Central memory CD8-positive, alpha-beta T cell (primary cell): Measurements from ENCODE around the gene TMEM254.
"Not testable (repeated sequence)": the region's sequence is repeated elsewhere in the genome, so short reads cannot be mapped to it uniquely, and the experiment has no call there.

ENCODE experiments used
- ATAC-seq: fragments of 150-1000 bp; cut with Tn5 transposase; replicated peaks from 2 replicates; pipeline ENCODE4 v1.10.0; 2022; ENCODE audit warnings: mild to moderate bottlenecking, moderate FRiP score, moderate number of reproducible peaks; ENCODE audit not compliant: poor library complexity, severe bottlenecking; ENCODE audit errors: extremely low read depth
- DNase-seq, 2 donors: peaks; one replicate each; pipeline ENCODE4 v3.0.0; 2021; ENCODE audit warnings: low spot score in 2 of 2
- H3K27ac Mint-ChIP-seq: one replicate; pipeline ENCODE4 v1.8.0; 2022; ENCODE audit warnings: low read depth, mild to moderate bottlenecking, moderate library complexity, mixed read lengths
- H3K27me3 Mint-ChIP-seq: one replicate; pipeline ENCODE4 v1.8.0; 2022; ENCODE audit warnings: mixed read lengths
- H3K36me3 Mint-ChIP-seq: one replicate; pipeline ENCODE4 v1.8.0; 2022; ENCODE audit warnings: mild to moderate bottlenecking, moderate library complexity, mixed read lengths; ENCODE audit not compliant: insufficient read depth
- H3K4me1 Mint-ChIP-seq: one replicate; pipeline ENCODE4 v1.8.0; 2022; ENCODE audit warnings: mixed read lengths
- H3K4me3 Mint-ChIP-seq: one replicate; pipeline ENCODE4 v1.8.0; 2022; ENCODE audit warnings: mild to moderate bottlenecking, moderate library complexity, mixed read lengths
- H3K9me3 Mint-ChIP-seq: one replicate; pipeline ENCODE4 v1.8.0; 2022; ENCODE audit warnings: mixed read lengths

TMEM254 gene, protein sequence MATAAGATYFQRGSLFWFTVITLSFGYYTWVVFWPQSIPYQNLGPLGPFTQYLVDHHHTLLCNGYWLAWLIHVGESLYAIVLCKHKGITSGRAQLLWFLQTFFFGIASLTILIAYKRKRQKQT

DNA sequence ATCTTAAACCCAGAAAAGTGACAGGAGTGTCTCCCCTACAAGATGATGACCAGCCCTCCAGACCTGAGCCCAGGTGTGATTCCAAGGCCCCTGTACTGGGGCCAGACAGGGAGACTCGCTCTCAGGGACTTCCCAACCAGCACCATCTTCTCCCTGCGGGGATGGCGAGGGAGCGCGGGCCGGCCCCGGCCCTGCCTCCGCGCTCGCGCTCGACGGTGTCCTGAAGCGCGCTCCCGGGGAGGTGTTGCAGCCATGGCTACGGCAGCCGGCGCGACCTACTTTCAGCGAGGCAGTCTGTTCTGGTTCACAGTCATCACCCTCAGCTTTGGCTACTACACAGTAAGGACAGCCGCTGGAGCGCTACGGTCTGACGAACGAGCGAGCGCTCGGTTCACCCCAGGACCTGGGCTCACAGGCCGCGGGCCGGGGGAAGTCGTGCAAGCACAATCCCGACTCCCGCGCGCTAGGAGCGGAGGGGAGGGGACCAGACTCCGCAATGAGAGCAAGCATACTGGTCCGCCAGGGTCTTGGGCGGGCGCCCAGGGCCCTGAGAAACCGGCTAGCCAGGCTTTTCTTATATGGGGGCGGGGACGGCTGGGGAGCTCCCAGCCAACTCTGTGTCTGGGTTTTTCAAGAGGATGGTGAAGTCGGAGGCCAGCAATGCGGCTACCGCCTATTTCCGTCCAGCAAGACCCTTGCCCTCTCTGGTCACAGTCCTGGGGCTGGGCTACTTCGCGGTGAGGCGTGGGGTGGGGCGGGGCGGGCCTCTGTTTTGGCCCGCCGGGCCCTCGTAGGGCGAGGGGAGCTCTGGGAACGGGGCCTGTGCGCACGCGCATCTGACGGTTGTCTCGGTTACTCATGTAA, at the start of gene TMEM254:
Gene TMEM254, plus strand, starts transcription at position 218 of the 864 bp plus-strand sequence. Its CDS starts 35 bp downstream, at position 253.
- Mint-ChIP-seq H3K27me3 (no peaks in the 10 kb centered on the region), H3K4me1 (peaks cover 19% of the 10 kb centered on the region), H3K4me3 (peak within 1 kb of the TSS; percentile 93), H3K36me3 (peaks cover 11% of the 10 kb centered on the region), H3K27ac (peak within 1 kb of the TSS; percentile 98), H3K9me3 (no peaks in the 10 kb centered on the region)
- peak; percentile 83 for ATAC-seq
- peak; percentile 74 to 79 for DNase-seq

DNA sequence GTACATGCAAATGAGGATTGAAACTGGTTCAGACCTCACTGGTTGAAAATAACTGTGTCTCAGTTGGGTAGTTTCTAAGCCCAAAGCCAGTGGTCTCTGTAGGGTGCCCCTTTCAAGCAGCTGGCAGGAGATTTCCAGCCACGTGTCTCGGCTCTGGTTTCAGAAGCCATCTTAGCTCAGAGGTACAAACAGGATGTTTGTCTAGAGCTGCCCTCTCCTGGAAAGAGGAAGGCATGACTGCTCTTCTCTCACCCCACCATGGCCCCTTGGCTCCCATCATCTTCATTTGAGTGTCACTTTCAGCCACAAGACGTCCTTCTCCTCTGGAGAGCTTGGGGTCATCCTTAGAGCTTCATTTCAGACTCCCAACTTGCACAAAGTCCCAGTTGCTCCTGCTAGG, 49.3 kb upstream of the TMEM254 start:
- not testable (repeated sequence) for H3K27ac Mint-ChIP-seq, ATAC-seq, H3K27me3 Mint-ChIP-seq, H3K9me3 Mint-ChIP-seq, H3K4me3 Mint-ChIP-seq, DNase-seq, H3K36me3 Mint-ChIP-seq, H3K4me1 Mint-ChIP-seq

DNA sequence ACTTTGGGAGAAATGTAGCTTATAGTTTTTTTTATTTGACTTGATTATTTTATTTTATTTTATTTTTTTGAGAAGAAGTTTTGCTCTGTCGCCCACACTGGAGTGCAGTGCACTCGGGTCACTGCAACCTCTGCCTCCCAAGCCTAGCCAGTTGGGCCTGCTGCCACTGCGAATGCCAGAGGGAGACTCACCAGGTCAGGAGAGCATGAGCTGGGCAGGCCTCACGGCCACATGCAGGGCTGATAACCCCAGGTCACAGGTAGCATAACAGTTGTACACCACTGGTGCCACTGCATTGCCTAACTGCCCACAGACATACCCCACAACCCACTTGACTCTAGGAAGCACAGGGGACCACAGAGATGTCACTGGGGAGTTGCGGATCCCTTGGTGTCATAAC, 48.6 kb upstream of the TMEM254 start:
- not testable (repeated sequence) for DNase-seq, H3K27me3 Mint-ChIP-seq, H3K4me3 Mint-ChIP-seq, H3K36me3 Mint-ChIP-seq, ATAC-seq, H3K4me1 Mint-ChIP-seq, H3K27ac Mint-ChIP-seq, H3K9me3 Mint-ChIP-seq

DNA sequence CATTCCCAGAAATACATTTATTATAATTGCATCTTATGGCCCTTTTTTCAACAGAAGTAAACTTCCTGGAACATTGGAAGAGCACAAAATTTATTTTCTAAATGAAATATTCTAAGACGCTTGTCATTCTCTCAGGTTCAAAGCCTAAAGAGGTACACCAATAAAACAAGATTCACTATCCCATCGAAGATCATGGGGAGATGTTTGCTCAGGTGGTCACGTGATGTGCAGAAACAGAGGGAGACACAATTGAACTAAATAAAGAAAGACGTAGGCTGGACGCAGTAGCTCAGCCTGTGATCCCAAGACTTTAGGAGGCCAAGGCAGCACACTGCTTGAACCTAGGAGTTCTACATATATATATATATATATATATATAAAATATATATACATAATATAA, 46.0 kb upstream of the TMEM254 start:
- Mint-ChIP-seq H3K27me3 (no peaks in the 10 kb centered on the region), H3K4me1 (no peaks in the 10 kb centered on the region)

DNA sequence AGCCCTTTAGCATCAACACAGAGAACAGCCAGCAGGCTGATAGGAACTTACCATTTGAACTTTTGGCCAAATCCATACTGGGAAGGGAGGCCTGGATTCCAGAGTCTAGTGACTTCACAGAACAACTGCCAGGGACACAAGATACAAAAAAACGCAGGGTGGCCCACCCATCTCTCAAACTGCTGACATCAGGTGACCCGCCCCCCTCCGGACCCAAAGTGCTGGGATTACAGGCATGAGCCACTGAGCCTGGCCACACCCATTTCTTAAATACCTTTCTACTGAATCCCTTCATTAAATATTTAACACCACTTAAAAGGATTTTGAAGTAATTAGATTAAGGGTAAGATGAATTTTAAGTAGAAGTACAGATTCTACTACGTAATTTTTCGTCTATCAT, 43.7 kb upstream of the TMEM254 start:
- not testable (repeated sequence) for H3K36me3 Mint-ChIP-seq, H3K27ac Mint-ChIP-seq

More for the DNA sequence above, 46.0 kb upstream of the TMEM254 start:
- Mint-ChIP-seq H3K9me3 (no peaks in the 10 kb centered on the region), H3K36me3 (peaks cover 2% of the 10 kb centered on the region), H3K4me3 (no peak overlapping the region), H3K27ac (no peak overlapping the region)
- DNase-seq (no peak), ATAC-seq (no peak)

DNA sequence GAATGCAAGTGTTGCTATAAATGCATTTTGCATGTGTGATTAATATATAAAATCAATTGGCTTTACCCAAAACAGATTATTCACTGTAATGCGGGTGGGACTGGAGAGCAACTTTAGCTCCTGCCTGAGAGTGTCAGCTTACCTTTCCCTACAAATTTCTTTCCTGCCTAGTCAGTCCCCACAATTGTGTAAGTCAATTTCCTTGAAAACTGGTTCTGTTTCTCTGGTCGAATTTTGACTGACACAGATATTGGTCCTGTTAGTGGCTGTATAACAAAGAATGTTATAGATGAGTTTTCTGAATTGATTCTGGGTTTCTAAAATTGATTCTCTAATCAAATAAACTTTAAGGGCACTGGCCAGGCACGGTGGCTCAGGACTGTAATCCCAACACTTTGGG, 43.0 kb upstream of the TMEM254 start:
- not testable (repeated sequence) for H3K36me3 Mint-ChIP-seq, H3K27me3 Mint-ChIP-seq, H3K4me1 Mint-ChIP-seq, H3K9me3 Mint-ChIP-seq, H3K27ac Mint-ChIP-seq, ATAC-seq, H3K4me3 Mint-ChIP-seq, DNase-seq

More for the DNA sequence above, 43.7 kb upstream of the TMEM254 start:
- DNase-seq, H3K4me1 Mint-ChIP-seq, H3K9me3 Mint-ChIP-seq, H3K4me3 Mint-ChIP-seq, ATAC-seq, H3K27me3 Mint-ChIP-seq: not testable (repeated sequence)

DNA sequence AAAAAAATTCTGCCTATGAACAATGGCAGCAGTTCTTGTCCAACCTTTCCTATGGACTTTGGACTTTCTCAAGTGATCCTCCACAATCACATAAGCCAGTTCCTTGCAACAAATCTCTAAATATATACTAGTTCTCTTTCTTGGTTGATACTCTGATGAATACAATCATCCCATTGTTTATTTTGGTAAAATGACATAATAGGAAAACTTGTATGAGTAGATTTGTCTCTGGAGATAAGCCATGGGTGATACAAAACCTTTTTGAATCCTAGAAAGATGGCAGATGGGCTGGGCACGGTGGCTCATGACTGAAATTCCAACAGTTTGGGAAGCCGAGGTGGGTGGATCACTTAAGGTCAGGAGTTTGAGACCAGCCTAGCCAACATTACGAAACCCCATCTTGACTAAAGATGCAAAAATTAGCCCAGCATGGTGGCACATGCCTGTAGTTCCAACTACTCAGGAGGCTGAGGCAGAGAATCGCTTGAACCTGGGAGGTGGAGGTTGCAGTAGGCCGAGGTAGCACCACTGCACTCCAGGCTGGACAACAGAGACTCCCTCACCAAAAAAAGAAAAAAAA, 41.5 kb upstream of the TMEM254 start:
- not testable (repeated sequence) for H3K27ac Mint-ChIP-seq, ATAC-seq, H3K4me1 Mint-ChIP-seq, H3K27me3 Mint-ChIP-seq, H3K36me3 Mint-ChIP-seq, H3K9me3 Mint-ChIP-seq, DNase-seq, H3K4me3 Mint-ChIP-seq

DNA sequence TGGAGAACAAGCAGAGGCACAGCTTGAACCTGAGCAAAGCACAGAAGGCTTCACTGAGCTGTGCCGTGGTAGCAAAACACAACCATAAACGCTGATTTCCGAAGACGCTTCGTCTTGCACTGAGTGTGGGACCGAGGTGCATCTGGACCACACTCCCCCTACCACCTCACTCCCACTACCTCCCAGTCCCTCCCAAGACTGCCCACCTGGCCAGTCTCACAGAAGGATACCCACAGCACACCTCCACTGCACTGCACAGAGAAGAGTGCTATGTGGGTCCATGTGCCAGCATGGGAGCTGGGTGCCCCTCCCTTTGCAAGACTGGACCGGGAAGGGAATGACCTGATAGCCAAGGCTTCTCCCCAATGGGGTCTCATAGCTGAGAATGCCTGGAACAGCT, 40.2 kb upstream of the TMEM254 start:
- ATAC-seq, H3K27ac Mint-ChIP-seq, H3K9me3 Mint-ChIP-seq, DNase-seq, H3K4me3 Mint-ChIP-seq, H3K36me3 Mint-ChIP-seq, H3K27me3 Mint-ChIP-seq, H3K4me1 Mint-ChIP-seq: not testable (repeated sequence)

DNA sequence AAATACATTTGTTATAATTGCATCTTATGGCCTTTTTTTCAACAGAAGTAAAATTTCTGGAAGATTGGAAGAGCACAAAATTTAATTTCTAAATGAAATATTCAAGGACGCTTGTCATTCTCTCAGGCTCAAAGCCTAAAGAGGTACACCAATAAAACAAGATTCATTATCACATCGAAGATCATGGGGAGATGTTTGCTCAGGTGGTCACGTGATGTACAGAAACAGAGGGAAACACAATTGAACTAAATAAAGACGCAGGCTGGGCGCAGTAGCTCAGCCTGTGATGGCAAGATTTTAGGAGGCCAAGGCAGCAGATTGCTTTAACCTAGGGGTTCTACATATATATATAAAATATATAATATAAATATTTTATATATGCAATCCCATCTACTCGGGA, 37.3 kb upstream of the TMEM254 start:
- Mint-ChIP-seq H3K4me1 (no peaks in the 10 kb centered on the region), H3K27me3 (no peaks in the 10 kb centered on the region), H3K9me3 (no peaks in the 10 kb centered on the region), H3K27ac (no peak overlapping the region), H3K4me3 (no peak overlapping the region), H3K36me3 (no peaks in the 10 kb centered on the region)
- DNase-seq (no peak), ATAC-seq (no peak)

DNA sequence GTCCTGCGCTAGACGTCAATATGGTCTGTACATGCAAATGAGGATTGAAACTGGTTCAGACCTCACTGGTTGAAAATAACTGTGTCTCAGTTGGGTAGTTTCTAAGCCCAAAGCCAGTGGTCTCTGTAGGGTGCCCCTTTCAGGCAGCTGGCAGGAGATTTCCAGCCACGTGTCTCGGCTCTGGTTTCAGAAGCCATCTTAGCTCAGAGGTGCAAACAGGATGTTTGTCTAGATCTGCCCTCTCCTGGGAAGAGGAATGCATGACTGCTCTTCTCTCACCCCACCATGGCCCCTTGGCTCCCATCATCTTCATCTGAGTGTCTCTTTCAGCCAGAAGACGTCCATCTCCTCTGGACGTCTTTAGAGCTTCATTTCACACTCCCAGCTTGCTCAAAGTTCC, 33.5 kb upstream of the TMEM254 start:
- not testable (repeated sequence) for ATAC-seq, H3K27ac Mint-ChIP-seq, H3K4me1 Mint-ChIP-seq, H3K4me3 Mint-ChIP-seq, DNase-seq, H3K27me3 Mint-ChIP-seq, H3K36me3 Mint-ChIP-seq, H3K9me3 Mint-ChIP-seq

DNA sequence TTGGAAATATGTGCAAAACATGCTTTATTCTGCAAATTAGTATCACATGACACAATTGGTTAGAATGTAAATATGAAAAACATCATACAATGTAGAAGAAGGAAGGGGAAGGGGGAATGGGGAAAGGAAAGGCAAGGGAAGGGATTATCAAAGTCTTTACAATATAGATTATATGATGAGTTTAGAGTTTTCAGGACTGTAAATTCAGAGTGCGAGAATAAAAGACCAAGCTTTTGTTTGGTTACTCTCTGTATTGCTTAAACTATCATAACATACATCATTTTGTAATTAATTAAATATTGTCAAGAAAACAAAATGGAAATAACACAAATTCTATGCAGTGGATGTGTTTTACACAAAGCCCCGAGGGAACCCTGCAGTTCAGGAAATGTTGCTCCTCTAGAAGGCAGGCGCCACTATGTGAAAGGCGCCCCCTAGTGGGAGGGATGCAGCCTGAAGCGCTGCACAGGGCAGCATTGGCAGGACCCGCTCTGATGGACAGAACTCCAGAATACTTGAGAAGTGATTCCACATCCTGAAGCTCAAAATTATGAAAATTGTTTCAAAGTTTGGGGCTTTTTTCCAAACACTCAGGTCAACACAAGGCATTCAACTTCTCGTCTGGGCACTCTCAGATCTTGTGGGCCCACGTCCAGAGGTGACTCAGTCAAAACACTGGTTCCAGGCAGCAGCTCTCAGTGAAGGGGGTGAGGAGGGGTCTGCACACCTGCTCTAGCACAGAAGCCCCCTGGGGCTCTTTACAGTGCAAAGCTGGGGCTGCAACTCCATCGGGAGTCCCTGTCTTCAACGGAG, 31.6 kb upstream of the TMEM254 start:
- Mint-ChIP-seq H3K27me3 (no peaks in the 10 kb centered on the region), H3K27ac (no peak overlapping the region), H3K4me3 (no peak overlapping the region), H3K4me1 (no peaks in the 10 kb centered on the region), H3K9me3 (no peaks in the 10 kb centered on the region), H3K36me3 (no peaks in the 10 kb centered on the region)
- DNase-seq (peak; percentile 36 to 44), ATAC-seq (peak; percentile 56)

DNA sequence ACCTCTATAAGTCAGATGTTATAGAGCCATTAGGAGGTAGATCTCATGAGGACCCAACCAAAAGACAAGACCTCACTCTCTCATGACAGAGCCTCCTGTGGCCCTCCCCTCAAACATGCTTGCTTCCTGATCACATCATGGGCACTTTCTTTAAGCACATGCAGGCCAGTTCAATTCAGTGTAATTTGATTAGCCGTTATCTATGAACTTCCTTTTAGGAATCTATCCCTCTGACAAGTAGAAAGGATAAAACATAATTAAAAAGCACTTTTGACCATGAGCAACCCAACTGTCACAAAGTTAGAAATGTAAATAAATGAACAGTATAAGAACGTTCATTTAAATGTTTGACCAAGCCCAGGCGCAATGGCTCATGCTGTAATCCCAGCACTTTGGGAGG, 27.7 kb upstream of the TMEM254 start:
- ATAC-seq, result no peak
- Mint-ChIP-seq H3K4me1 (no peaks in the 10 kb centered on the region), H3K27me3 (no peaks in the 10 kb centered on the region), H3K27ac (no peak overlapping the region), H3K4me3 (no peak overlapping the region), H3K9me3 (no peaks in the 10 kb centered on the region), H3K36me3 (no peaks in the 10 kb centered on the region)
- DNase-seq, result no peak
